ENCODE data around the gene PDE9A. TPM values are rescaled to one million over a fixed set of nuclear protein-coding genes. Genes with fewer than 3 reads are reported as not detected.
"Not testable (repeated sequence)": the region's sequence is repeated elsewhere in the genome, so short reads cannot be mapped to it uniquely, and the experiment has no call there.

PDE9A gene
- total RNA-seq, 4 donors from 2014 or later = 0.59 to 15.0 (median 6.9) TPM

GRCh38 chr21:42611852-42612251 is 41.6 kb upstream of the PDE9A start:
- Histone ChIP-seq H3K36me3 (no peaks in the 10 kb centered on the region), H3K27me3 (no peaks in the 10 kb centered on the region), H3K4me3 (no peak overlapping the region), H3K4me1 (no peaks in the 10 kb centered on the region), H3K27ac (no peak overlapping the region), H3K9me3 (peaks cover 0 to 4% of the 10 kb centered on the region in 2 donors)
- DNase-seq = no peak
- TF ChIP-seq, protein P1, sequence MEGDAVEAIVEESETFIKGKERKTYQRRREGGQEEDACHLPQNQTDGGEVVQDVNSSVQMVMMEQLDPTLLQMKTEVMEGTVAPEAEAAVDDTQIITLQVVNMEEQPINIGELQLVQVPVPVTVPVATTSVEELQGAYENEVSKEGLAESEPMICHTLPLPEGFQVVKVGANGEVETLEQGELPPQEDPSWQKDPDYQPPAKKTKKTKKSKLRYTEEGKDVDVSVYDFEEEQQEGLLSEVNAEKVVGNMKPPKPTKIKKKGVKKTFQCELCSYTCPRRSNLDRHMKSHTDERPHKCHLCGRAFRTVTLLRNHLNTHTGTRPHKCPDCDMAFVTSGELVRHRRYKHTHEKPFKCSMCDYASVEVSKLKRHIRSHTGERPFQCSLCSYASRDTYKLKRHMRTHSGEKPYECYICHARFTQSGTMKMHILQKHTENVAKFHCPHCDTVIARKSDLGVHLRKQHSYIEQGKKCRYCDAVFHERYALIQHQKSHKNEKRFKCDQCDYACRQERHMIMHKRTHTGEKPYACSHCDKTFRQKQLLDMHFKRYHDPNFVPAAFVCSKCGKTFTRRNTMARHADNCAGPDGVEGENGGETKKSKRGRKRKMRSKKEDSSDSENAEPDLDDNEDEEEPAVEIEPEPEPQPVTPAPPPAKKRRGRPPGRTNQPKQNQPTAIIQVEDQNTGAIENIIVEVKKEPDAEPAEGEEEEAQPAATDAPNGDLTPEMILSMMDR (IDR thresholded peaks at IDR 0.05) = no peak
- no peak for TF ChIP-seq POLR2A (IDR thresholded peaks at IDR 0.05)
- intact Hi-C loops (cut with DNase I; ENCODE audit: low total_unique reads) = no loop called here

DNA sequence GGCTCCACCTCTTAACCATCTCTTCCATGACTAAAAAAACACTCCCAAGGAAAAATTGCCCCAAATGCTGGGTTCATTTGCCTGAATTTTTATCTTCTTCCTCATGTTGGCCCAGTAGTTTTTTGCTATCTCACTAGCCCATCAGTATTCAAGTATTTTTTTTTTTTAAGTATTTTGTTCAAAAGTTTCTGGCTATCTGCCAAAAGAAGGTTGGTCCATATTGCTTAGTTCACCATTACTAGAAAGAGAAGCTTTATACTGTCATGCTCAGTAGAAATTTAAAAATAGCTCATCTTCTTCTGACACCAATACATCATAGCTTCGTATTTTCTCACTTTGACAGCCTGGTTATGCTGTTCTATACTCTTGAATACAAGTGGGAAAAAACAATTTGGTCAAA is 41.0 kb upstream of the PDE9A start:
- DNase-seq = no peak

DNA sequence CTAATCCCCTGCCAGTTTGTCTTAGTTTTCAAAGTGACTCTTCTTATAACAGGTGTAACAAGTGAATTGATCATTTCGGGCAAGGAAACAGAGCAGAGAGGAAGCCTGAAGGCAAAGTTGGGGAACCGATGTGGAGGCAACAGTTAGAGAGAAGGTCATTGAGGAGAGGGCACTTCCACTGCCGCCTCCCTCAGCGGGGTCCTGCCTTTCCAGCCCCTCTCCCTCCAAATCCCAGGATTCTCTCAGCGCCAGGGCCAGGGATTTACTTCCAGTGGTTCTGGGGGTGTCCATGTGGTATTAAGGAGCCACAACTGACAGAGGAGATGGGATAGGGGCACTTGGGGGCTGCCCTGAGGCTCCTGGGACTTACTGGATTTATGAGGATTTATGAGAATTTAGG is 39.7 kb upstream of the PDE9A start:
- H3K4me1 ChIP-seq = no peaks in the 10 kb centered on the region
- TF ChIP-seq, protein P1 (IDR thresholded peaks at IDR 0.05) = no peak
- no peak for TF ChIP-seq POLR2A (IDR thresholded peaks at IDR 0.05)
- H3K36me3 ChIP-seq = no peaks in the 10 kb centered on the region
- peaks cover 0 to 4% of the 10 kb centered on the region in 2 donors for H3K9me3 ChIP-seq
- intact Hi-C loops (cut with DNase I; ENCODE audit: low total_unique reads) = no loop called here
- H3K27me3 ChIP-seq = no peaks in the 10 kb centered on the region
- H3K27ac ChIP-seq = no peak overlapping the region
- H3K4me3 ChIP-seq = no peak overlapping the region
- DNase-seq = no peak

More for the DNA sequence above, 41.0 kb upstream of the PDE9A start:
- Histone ChIP-seq H3K4me1 (no peaks in the 10 kb centered on the region), H3K27ac (no peak overlapping the region), H3K4me3 (no peak overlapping the region), H3K27me3 (no peaks in the 10 kb centered on the region), H3K9me3 (peaks cover 0 to 4% of the 10 kb centered on the region in 2 donors), H3K36me3 (no peaks in the 10 kb centered on the region)
- TF ChIP-seq POLR2A (IDR thresholded peaks at IDR 0.05) = no peak
- intact Hi-C loops (cut with DNase I; ENCODE audit: low total_unique reads) = no loop called here

GRCh38 chr21:42614396-42614795 is 39.0 kb upstream of the PDE9A start:
- TF ChIP-seq POLR2A (IDR thresholded peaks at IDR 0.05) = no peak
- TF ChIP-seq, protein P1 (IDR thresholded peaks at IDR 0.05) = no peak
- intact Hi-C loops (cut with DNase I; ENCODE audit: low total_unique reads) = no loop called here
- Histone ChIP-seq H3K27ac (no peak overlapping the region), H3K4me1 (no peaks in the 10 kb centered on the region), H3K27me3 (no peaks in the 10 kb centered on the region), H3K9me3 (peaks cover 0 to 4% of the 10 kb centered on the region in 2 donors), H3K36me3 (no peaks in the 10 kb centered on the region), H3K4me3 (no peak overlapping the region)
- DNase-seq = no peak

DNA sequence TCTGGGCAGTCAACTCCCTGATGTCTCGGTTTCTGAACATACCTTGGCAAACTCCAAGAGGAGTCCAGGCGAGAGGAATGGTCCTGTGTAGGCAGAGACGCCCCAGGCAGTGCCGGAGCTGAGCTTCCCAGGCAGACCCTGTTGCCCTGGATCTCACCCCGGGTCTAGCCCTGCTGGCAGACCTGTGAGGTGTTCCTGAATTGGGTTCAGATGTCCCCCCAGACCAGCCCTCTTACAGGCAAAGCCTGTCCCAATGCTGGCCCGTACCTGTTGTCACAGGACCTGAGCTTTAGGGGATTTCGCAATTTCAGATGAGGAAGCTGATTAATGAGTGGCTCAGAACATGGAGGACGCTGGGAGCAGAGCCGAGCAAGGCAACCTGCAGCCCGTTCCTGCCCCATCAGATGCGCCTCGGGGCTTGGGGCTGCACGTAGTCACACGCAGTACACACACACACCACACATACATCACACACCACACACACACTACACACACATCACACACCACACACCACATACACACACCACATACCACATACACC is 38.5 kb upstream of the PDE9A start:
- TF ChIP-seq POLR2A (IDR thresholded peaks at IDR 0.05) = no peak
- TF ChIP-seq, protein P1 (IDR thresholded peaks at IDR 0.05) = no peak
- no peaks in the 10 kb centered on the region for H3K36me3 ChIP-seq
- peak in 1 of 2 donors; percentile 4 for DNase-seq
- intact Hi-C loops (cut with DNase I; ENCODE audit: low total_unique reads) = no loop called here
- H3K27ac ChIP-seq = no peak overlapping the region
- H3K9me3 ChIP-seq = peaks cover 0 to 4% of the 10 kb centered on the region in 2 donors
- H3K4me3 ChIP-seq = no peak overlapping the region
- no peaks in the 10 kb centered on the region for H3K27me3 ChIP-seq
- H3K4me1 ChIP-seq = no peaks in the 10 kb centered on the region

GRCh38 chr21:42615377-42615776 is 38.0 kb upstream of the PDE9A start:
- H3K27me3 ChIP-seq; H3K4me1 ChIP-seq; H3K36me3 ChIP-seq; H3K9me3 ChIP-seq; H3K27ac ChIP-seq; intact Hi-C loops (cut with DNase I; ENCODE audit: low total_unique reads); H3K4me3 ChIP-seq; DNase-seq: not testable (repeated sequence)
